SK-N-MC (cell line): ENCODE results near the gene IFNK.

Experiments used
- EZH2 ChIP-seq: fragments of 200-600 bp; sonication (generic); IDR thresholded peaks from one replicate; pipeline ENCODE4 v1.6.1; 2017; ENCODE audit warnings: antibody characterized with exemption
- POLR2AphosphoS5 ChIP-seq: IDR thresholded peaks from 2 replicates; pipeline ENCODE4 v1.6.1; 2012; ENCODE audit warnings: mild to moderate bottlenecking, low read depth, low read length, borderline replicate concordance

DNA sequence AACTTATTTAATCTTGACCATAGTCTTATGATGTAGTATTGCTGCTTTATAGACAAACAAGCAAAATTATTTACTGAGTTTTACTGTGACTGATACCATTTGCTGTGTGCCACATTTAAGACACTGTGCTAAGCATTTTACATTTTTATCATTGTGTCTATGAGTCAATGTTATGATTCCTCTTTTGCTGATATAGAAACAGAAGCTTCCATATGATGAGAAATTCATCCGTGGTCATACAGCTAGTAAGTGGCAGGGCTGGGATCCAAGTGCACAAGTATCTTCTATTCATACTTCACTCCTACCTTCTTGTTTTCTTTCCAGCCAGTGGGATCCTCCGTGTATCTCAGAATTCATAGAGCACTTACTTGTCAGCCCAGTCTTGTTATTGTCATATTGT is 17.1 kb upstream of the IFNK start:
- TF ChIP-seq EZH2 = no peak
- TF ChIP-seq POLR2AphosphoS5 = no peak
